Mesothelial cell of epicardium (in vitro differentiated cells): ENCODE measurements around the gene LAMC2. TPM values are rescaled to one million over a fixed set of nuclear protein-coding genes. Genes with fewer than 3 reads are reported as not detected.

Source experiments
- DNase-seq, 2 experiments: peaks; one replicate each; pipeline ENCODE4 v3.0.0; 2021; ENCODE audit warnings: low spot score in 2 of 2; ENCODE audit not compliant: unreplicated experiment in 2 of 2
- H3K27ac Mint-ChIP-seq: 2 replicates; pipeline ENCODE4 v1.8.0; 2021; ENCODE audit warnings: mixed read lengths
- H3K27me3 Mint-ChIP-seq: 2 replicates; pipeline ENCODE4 v1.8.0; 2021; ENCODE audit warnings: low read depth, mixed read lengths
- H3K36me3 Mint-ChIP-seq: 2 replicates; pipeline ENCODE4 v1.8.0; 2021; ENCODE audit warnings: mixed read lengths
- H3K4me1 Mint-ChIP-seq: 2 replicates; pipeline ENCODE4 v1.8.0; 2021; ENCODE audit warnings: mixed read lengths
- H3K4me3 Mint-ChIP-seq: 2 replicates; pipeline ENCODE4 v1.8.0; 2021; ENCODE audit warnings: mild to moderate bottlenecking, moderate library complexity, mixed read lengths
- H3K9me3 Mint-ChIP-seq: 2 replicates; pipeline ENCODE4 v1.8.0; 2021; ENCODE audit warnings: mixed read lengths
- CTCF ChIP-seq: fragments of 200-600 bp; sonication (generic); IDR thresholded peaks from one replicate; pipeline ENCODE4 v1.5.0; 2021; ENCODE audit warnings: antibody characterized with exemption; ENCODE audit not compliant: unreplicated experiment
- total RNA-seq: library from RNA; stranded (reverse); gene quantifications from 3 replicates; pipeline ENCODE4 v1.2.1, GENCODE V29; 2021

LAMC2 gene
- total RNA-seq, 1 donor from 2014 or later: 10.4 TPM

DNA sequence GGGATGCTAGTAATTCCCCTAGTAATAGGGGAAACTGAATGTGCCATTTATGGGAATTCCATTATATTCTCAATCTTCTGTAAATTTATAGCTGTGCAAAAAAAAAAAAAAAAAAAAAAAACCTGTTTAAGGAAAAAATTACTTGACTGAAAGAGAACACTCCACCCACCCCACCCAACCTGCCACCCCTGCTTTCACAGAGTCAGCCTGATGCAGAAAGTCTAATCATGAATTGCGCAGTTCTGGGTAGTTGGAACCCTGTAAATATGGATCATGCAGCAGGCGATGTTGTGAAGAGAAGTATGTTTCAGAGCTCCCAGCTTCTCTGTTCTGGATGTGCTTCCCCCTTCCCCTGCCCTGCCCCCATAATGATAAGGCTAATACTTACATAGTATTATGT lies 19.6 kb upstream of the LAMC2 start:
- Mint-ChIP-seq H3K4me3 (no peak overlapping the region), H3K36me3 (no peaks in the 10 kb centered on the region), H3K9me3 (no peaks in the 10 kb centered on the region), H3K27ac (no peak overlapping the region), H3K27me3 (no peaks in the 10 kb centered on the region), H3K4me1 (peaks cover 20% of the 10 kb centered on the region)
- no peak for TF ChIP-seq CTCF
- no peak for DNase-seq

GRCh38 chr1:183167676-183168075 lies 18.4 kb upstream of the LAMC2 start:
- no peak overlapping the region for H3K27ac Mint-ChIP-seq
- H3K27me3 Mint-ChIP-seq: no peaks in the 10 kb centered on the region
- no peaks in the 10 kb centered on the region for H3K9me3 Mint-ChIP-seq
- DNase-seq: no peak
- no peak overlapping the region for H3K4me3 Mint-ChIP-seq
- peaks cover 20% of the 10 kb centered on the region for H3K4me1 Mint-ChIP-seq
- TF ChIP-seq CTCF: no peak
- H3K36me3 Mint-ChIP-seq: no peaks in the 10 kb centered on the region

GRCh38 chr1:183168308-183168707 lies 17.8 kb upstream of the LAMC2 start:
- H3K9me3 Mint-ChIP-seq: no peaks in the 10 kb centered on the region
- no peak overlapping the region for H3K4me3 Mint-ChIP-seq
- DNase-seq: no peak
- H3K27ac Mint-ChIP-seq: no peak overlapping the region
- no peaks in the 10 kb centered on the region for H3K27me3 Mint-ChIP-seq
- peaks cover 20% of the 10 kb centered on the region for H3K4me1 Mint-ChIP-seq
- TF ChIP-seq CTCF: no peak
- no peaks in the 10 kb centered on the region for H3K36me3 Mint-ChIP-seq

DNA sequence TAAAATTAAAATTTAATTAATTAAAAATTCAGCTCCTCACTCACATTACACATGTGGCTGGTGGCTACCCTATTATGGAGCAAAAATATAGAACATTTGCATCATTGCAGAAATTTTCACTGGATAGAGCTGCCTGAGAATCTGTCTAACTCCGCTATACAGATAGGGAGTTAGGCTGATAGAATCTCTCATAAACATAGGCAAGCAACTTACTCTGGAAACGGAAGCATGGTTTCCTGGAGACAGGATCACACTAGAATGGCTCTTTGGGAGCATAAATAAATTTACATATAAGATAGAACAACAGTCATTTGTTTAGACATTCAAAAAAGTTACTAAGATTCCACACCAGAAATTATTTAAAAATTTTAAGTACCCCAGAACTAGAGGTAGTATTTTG lies 12.2 kb upstream of the LAMC2 start:
- H3K27ac Mint-ChIP-seq: no peak overlapping the region
- no peak overlapping the region for H3K4me3 Mint-ChIP-seq
- peaks cover 4% of the 10 kb centered on the region for H3K9me3 Mint-ChIP-seq
- TF ChIP-seq CTCF: no peak
- H3K36me3 Mint-ChIP-seq: no peaks in the 10 kb centered on the region
- H3K4me1 Mint-ChIP-seq: peaks cover 3% of the 10 kb centered on the region
- DNase-seq: no peak
- H3K27me3 Mint-ChIP-seq: no peaks in the 10 kb centered on the region

GRCh38 chr1:183175631-183176030 lies 10.4 kb upstream of the LAMC2 start:
- H3K4me1 Mint-ChIP-seq: peaks cover 10% of the 10 kb centered on the region

More at GRCh38 chr1:183175631-183176030, 10.4 kb upstream of the LAMC2 start:
- Mint-ChIP-seq H3K27me3 (no peaks in the 10 kb centered on the region), H3K36me3 (no peaks in the 10 kb centered on the region), H3K4me3 (no peak overlapping the region), H3K27ac (no peak overlapping the region), H3K9me3 (peaks cover 4% of the 10 kb centered on the region)
- no peak for TF ChIP-seq CTCF
- no peak for DNase-seq
